Endothelial cell of umbilical vein (primary cell): ENCODE measurements around the gene YBX1. TPM values are rescaled to one million over a fixed set of nuclear protein-coding genes. Genes with fewer than 3 reads are reported as not detected.

Experiments used
- BruUV-seq: library from RNA; stranded (reverse); fragments of 400-500 nt; replicated peaks from 2 replicates; lab custom pipeline; 2021; lab: Mats Ljungman, UMichigan
- CTCF ChIA-PET: fragments of 300-600, 350-600 bp; sonication (Branson Sonifier 250); formaldehyde crosslinking; loops from one replicate; lab custom pipeline; 2021; ENCODE audit warnings: antibody characterized with exemption, inconsistent platforms; lab: Charles Lee
- POLR2A ChIA-PET: fragments of 300-600, 350-600 bp; sonication (Branson Sonifier 250); formaldehyde crosslinking; loops from one replicate; lab custom pipeline; 2021; ENCODE audit warnings: antibody characterized with exemption, inconsistent platforms; lab: Charles Lee
- DNase-seq: peaks from one replicate; pipeline ENCODE4 v3.0.0-alpha.2; 2011; ENCODE audit warnings: low read depth, low spot score
- FAIRE-seq: peaks from 2 replicates; lab custom pipeline; 2011; peaks lifted over from hg19 to GRCh38; lab: Jason Lieb, UNC
- H2AFZ ChIP-seq: 2 replicates; pipeline ENCODE4 v1.6.0; 2012; ENCODE audit warnings: low read depth, low read length, control low read depth, inconsistent platforms
- H3K27ac ChIP-seq: 2 replicates; pipeline ENCODE4 v1.5.1; 2011; ENCODE audit warnings: low read depth, mild to moderate bottlenecking, control low read depth, low read length, moderate library complexity; ENCODE audit not compliant: insufficient read depth
- H3K27me3 ChIP-seq, 2 experiments: 2 replicates each; pipeline versions ENCODE4 v1.6.0 to v1.6.1; 2011; ENCODE audit warnings: low read length in 2 of 2, mixed read lengths in 1 of 2; ENCODE audit not compliant: control insufficient read depth in 2 of 2, insufficient read depth in 2 of 2
- H3K36me3 ChIP-seq, 2 experiments: 2 replicates in 1 of 2; 3 replicates in 1 of 2; pipeline ENCODE4 v1.5.1; 2011; ENCODE audit warnings: low read length in 2 of 2, mild to moderate bottlenecking in 1 of 2, moderate library complexity in 1 of 2; ENCODE audit not compliant: control insufficient read depth in 2 of 2, insufficient read depth in 2 of 2; ENCODE audit errors: extremely low read depth in 1 of 2
- H3K4me1 ChIP-seq: 3 replicates; pipeline ENCODE4 v1.5.1; 2011; ENCODE audit warnings: mild to moderate bottlenecking, low read length; ENCODE audit not compliant: control insufficient read depth, insufficient read depth; ENCODE audit errors: extremely low read depth
- H3K4me2 ChIP-seq: 2 replicates; pipeline ENCODE4 v1.6.1; 2011; ENCODE audit warnings: low read length, control low read depth, mixed read lengths; ENCODE audit not compliant: insufficient read depth
- H3K4me3 ChIP-seq, 3 experiments: fragments of 200-600 bp in 1 of 3; sonication (generic), shearing (Covaris generic) in 1 of 3; replicated peaks in 1 of 3; 2 replicates each; pipeline ENCODE4 v1.5.1; 2011 to 2016; ENCODE audit warnings: control low read depth in 3 of 3, low read length in 3 of 3, mild to moderate bottlenecking in 2 of 3, inconsistent platforms in 1 of 3, low read depth in 1 of 3, moderate library complexity in 1 of 3; ENCODE audit not compliant: insufficient read depth in 1 of 3
- H3K79me2 ChIP-seq: 2 replicates; pipeline ENCODE4 v1.6.0; 2012; ENCODE audit warnings: low read length, inconsistent platforms; ENCODE audit not compliant: control insufficient read depth, insufficient read depth
- H3K9ac ChIP-seq: replicated peaks from 2 replicates; pipeline ENCODE3; 2011; ENCODE audit warnings: low read length, control low read depth; ENCODE audit not compliant: insufficient read depth; ENCODE audit errors: extremely low read depth
- H3K9me1 ChIP-seq: replicated peaks from 3 replicates; pipeline ENCODE4 v1.6.0; 2011; ENCODE audit warnings: mild to moderate bottlenecking, low read length; ENCODE audit not compliant: control insufficient read depth, insufficient read depth; ENCODE audit errors: extremely low read depth
- H3K9me3 ChIP-seq: replicated peaks from 2 replicates; pipeline ENCODE4 v1.5.1; 2012; ENCODE audit warnings: low read length, inconsistent platforms; ENCODE audit not compliant: control insufficient read depth, insufficient read depth
- H4K20me1 ChIP-seq: replicated peaks from 2 replicates; pipeline ENCODE3; 2011; ENCODE audit warnings: mild to moderate bottlenecking, low read length; ENCODE audit not compliant: control insufficient read depth, insufficient read depth; ENCODE audit errors: extremely low read depth
- CTCF ChIP-seq, 2 donors: IDR thresholded peaks; 1 replicate in 1 of 2; 2 replicates in 1 of 2; pipeline ENCODE4 v1.5.1; 2011; ENCODE audit warnings: low read length in 2 of 2, mild to moderate bottlenecking in 2 of 2, moderate library complexity in 2 of 2, control low read depth in 1 of 2, inconsistent platforms in 1 of 2, low read depth in 1 of 2; ENCODE audit not compliant: insufficient read depth in 1 of 2; ENCODE audit errors: extremely low read depth in 1 of 2
- EZH2 ChIP-seq: IDR thresholded peaks from 2 replicates; pipeline ENCODE4 v1.6.1; 2012; ENCODE audit warnings: borderline replicate concordance, low read depth, mild to moderate bottlenecking, moderate library complexity, low read length, inconsistent platforms; ENCODE audit not compliant: severe bottlenecking
- FOS ChIP-seq: IDR thresholded peaks from 2 replicates; pipeline ENCODE4 v1.6.1; 2011; ENCODE audit warnings: mild to moderate bottlenecking, low read length, moderate library complexity, borderline replicate concordance; ENCODE audit not compliant: insufficient read depth
- GATA2 ChIP-seq: IDR thresholded peaks from 2 replicates; pipeline ENCODE4 v1.7.0; 2011; ENCODE audit warnings: low read depth, mild to moderate bottlenecking, moderate library complexity, mixed read lengths, low read length; ENCODE audit not compliant: insufficient read length, insufficient read depth
- JUN ChIP-seq: IDR thresholded peaks from 2 replicates; pipeline ENCODE4 v1.6.1; 2011; ENCODE audit warnings: borderline replicate concordance, low read depth; ENCODE audit not compliant: insufficient read length, insufficient read depth
- MYC ChIP-seq: IDR thresholded peaks from one replicate; pipeline ENCODE4 v1.6.1; 2011; ENCODE audit warnings: mild to moderate bottlenecking, low read depth, low read length
- POLR2A ChIP-seq: IDR thresholded peaks from 2 replicates; pipeline ENCODE4 v1.6.1; 2012; ENCODE audit warnings: low read depth, mild to moderate bottlenecking, control low read depth, low read length
- POLR2AphosphoS5 ChIP-seq: IDR thresholded peaks from 2 replicates; pipeline ENCODE4 v1.6.1; 2012; ENCODE audit warnings: low read depth, mild to moderate bottlenecking, control low read depth, low read length, moderate library complexity; ENCODE audit not compliant: insufficient read depth
- dilution Hi-C: fragments of 300-500 bp; cut with MboI; formaldehyde crosslinking; loops from one replicate; pipeline ENCODE4 v1.15.0; 2019; ENCODE audit warnings: low sequenced_read_pairs; ENCODE audit not compliant: extremely low pct_ligation_motif_present
- intact Hi-C: fragments of 100-400 bp; cut with micrococcal nuclease; formaldehyde crosslinking; loops from one replicate; pipeline ENCODE4 v1.10.0; 2022
- polyA plus RNA-seq, 4 experiments: library from polyadenylated mRNA; depleted of rRNA in 3 of 4; stranded (reverse) in 3 of 4; unstranded in 1 of 4; fragments of >200 nt; gene quantifications; 2 replicates each; pipeline versions ENCODE4 v1.2.1 to v1.2.3, GENCODE V29; 2011 to 2012; ENCODE audit warnings: missing spikeins in 1 of 4
- total RNA-seq: library from RNA; stranded (reverse); gene quantifications from 2 replicates; pipeline ENCODE4 v1.2.3, GENCODE V29; 2021
- TF ChIP-seq, protein P1 (sequence below): IDR thresholded peaks from 2 replicates; pipeline ENCODE4 v1.6.1; 2011; ENCODE audit not compliant: insufficient read depth, insufficient read length

YBX1 gene
- total and polyA plus RNA-seq, 2 donors (not counting 3 experiments of a cell fraction or from before 2014, with no cell fraction given): 430 to 783 TPM

DNA sequence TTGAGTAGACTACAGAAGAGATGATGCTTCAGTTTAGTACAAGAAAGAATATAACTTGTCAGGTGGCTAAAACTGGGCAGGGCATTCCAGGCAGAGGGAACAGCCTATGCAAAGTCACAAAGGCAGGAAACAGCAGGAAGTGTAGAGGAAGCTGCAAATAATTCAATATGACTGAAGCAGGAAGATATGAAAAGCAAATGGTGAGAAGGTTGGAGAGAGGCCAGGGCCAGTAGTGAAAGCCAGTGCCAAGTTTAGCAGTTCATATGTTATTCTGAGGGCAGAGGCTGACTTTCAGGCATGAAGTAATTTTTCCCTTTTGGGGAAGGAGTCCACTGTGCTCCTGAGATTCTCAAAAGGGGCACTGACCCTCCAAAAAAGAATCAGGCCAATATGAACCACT, 8.0 kb upstream of the YBX1 start:
- TF ChIP-seq GATA2 (peak; percentile 53), POLR2A (no peak), FOS (peak; percentile 32), EZH2 (no peak), POLR2AphosphoS5 (peak; percentile 81), MYC (no peak), CTCF (IDR thresholded peaks at IDR 0.05; ENCODE audit: extremely low read depth in 1 of 2, insufficient read depth in 1 of 2, low read depth in 1 of 2, low read length in 2 of 2) (no peak), JUN (no peak)
- TF ChIP-seq, protein P1, sequence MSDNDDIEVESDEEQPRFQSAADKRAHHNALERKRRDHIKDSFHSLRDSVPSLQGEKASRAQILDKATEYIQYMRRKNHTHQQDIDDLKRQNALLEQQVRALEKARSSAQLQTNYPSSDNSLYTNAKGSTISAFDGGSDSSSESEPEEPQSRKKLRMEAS: no peak
- Histone ChIP-seq H3K4me1 (peaks cover 11% of the 10 kb centered on the region), H3K27ac (no peak overlapping the region), H3K9me3 (no peaks in the 10 kb centered on the region), H3K4me2 (peak overlapping the region; percentile 40), H3K9me1 (no peaks in the 10 kb centered on the region), H3K36me3 (peaks cover 0 to 3% of the 10 kb centered on the region in 2 experiments), H3K79me2 (no peaks in the 10 kb centered on the region), H3K27me3 (no peaks in the 10 kb centered on the region), H2AFZ (no peak overlapping the region), H4K20me1 (no peaks in the 10 kb centered on the region), H3K9ac (no peak overlapping the region), H3K4me3 (no peak overlapping the region)
- DNase-seq (peak; percentile 92), FAIRE-seq (peak; percentile 93)
- ChIA-PET POLR2A (no interaction called here), CTCF (interaction anchor here (1.1 to 1.3 kb wide), 3 partner anchors 9 to 92 kb away, joined by 3 read pairs; no protein-coding TSS in a partner anchor)
- intact Hi-C loops: loop anchor here (1.0 kb wide), 1 partner anchor 8 kb away; the partner anchor contains the start of gene YBX1
- dilution Hi-C loops: no loop called here
- BruUV-seq: no TSS peak
